Stimulated activated naive B cell treated with anti-CD40 and anti-IgM and Interleukin-4, amounts not matched to agents 10 μg/mL and 1 μg/mL and 100 μg/mL, for 72 hours (primary cell): ENCODE results near the gene LIPC.

ENCODE experiments used
- ATAC-seq, 2 donors: fragments of 150-1000 bp; cut with Tn5 transposase; replicated peaks; 2 replicates each; pipeline ENCODE4 v1.10.0; 2021; ENCODE audit warnings: moderate library complexity in 1 of 2
- DNase-seq: peaks from one replicate; pipeline ENCODE4 v3.0.0; 2021
- H3K27ac Mint-ChIP-seq: one replicate; pipeline ENCODE4 v1.8.0; 2022; ENCODE audit warnings: mild to moderate bottlenecking, mixed read lengths
- H3K27me3 Mint-ChIP-seq, 2 donors: one replicate each; pipeline ENCODE4 v1.8.0; 2022; ENCODE audit warnings: mixed read lengths in 2 of 2
- H3K36me3 Mint-ChIP-seq, 2 donors: one replicate each; pipeline ENCODE4 v1.8.0; 2022; ENCODE audit warnings: mixed read lengths in 2 of 2, mild to moderate bottlenecking in 1 of 2
- H3K4me1 Mint-ChIP-seq, 2 donors: one replicate each; pipeline ENCODE4 v1.8.0; 2022; ENCODE audit warnings: mixed read lengths in 2 of 2, mild to moderate bottlenecking in 1 of 2
- H3K4me3 Mint-ChIP-seq, 2 donors: one replicate each; pipeline ENCODE4 v1.8.0; 2022; ENCODE audit warnings: mild to moderate bottlenecking in 2 of 2, mixed read lengths in 2 of 2, moderate library complexity in 1 of 2
- H3K9me3 Mint-ChIP-seq, 2 donors: one replicate each; pipeline ENCODE4 v1.8.0; 2022; ENCODE audit warnings: mixed read lengths in 2 of 2, mild to moderate bottlenecking in 1 of 2

Gene LIPC

GRCh38 chr15:58462973-58463663, 31.3 kb downstream of the LIPC start:
- Mint-ChIP-seq H3K4me1 (peaks cover 11 to 20% of the 10 kb centered on the region in 2 donors), H3K36me3 (no peaks in the 10 kb centered on the region), H3K9me3 (no peaks in the 10 kb centered on the region), H3K4me3 (no peak overlapping the region), H3K27ac (no peak overlapping the region), H3K27me3 (peaks cover 11 to 24% of the 10 kb centered on the region in 2 donors)
- no peak for ATAC-seq
- no peak for DNase-seq

- H3K36me3 Mint-ChIP-seq, result no peaks in the 10 kb centered on the region
- no peak for DNase-seq
- peaks cover 5 to 12% of the 10 kb centered on the region in 2 donors for H3K4me1 Mint-ChIP-seq
- peaks cover 11 to 24% of the 10 kb centered on the region in 2 donors for H3K27me3 Mint-ChIP-seq
- H3K27ac Mint-ChIP-seq, result no peak overlapping the region
- no peaks in the 10 kb centered on the region for H3K9me3 Mint-ChIP-seq
- no peak for ATAC-seq
- no peak overlapping the region for H3K4me3 Mint-ChIP-seq
Measured at GRCh38 chr15:58463815-58464650, 32.2 kb downstream of the LIPC start.

- H3K27me3 Mint-ChIP-seq, result peaks cover 9 to 24% of the 10 kb centered on the region in 2 donors
- H3K4me1 Mint-ChIP-seq, result peaks cover 4 to 5% of the 10 kb centered on the region in 2 donors
- DNase-seq, result no peak
- H3K9me3 Mint-ChIP-seq, result no peaks in the 10 kb centered on the region
- H3K4me3 Mint-ChIP-seq, result no peak overlapping the region
- no peak for ATAC-seq
- no peak overlapping the region for H3K27ac Mint-ChIP-seq
- no peaks in the 10 kb centered on the region for H3K36me3 Mint-ChIP-seq
Measured at GRCh38 chr15:58465070-58465469, 33.3 kb downstream of the LIPC start.

- no peak for DNase-seq
Measured at GRCh38 chr15:58465866-58466517, 34.2 kb downstream of the LIPC start.

GRCh38 chr15:58466566-58466965, 34.8 kb downstream of the LIPC start:
- Mint-ChIP-seq H3K27me3 (peaks cover 0 to 18% of the 10 kb centered on the region in 2 donors), H3K36me3 (no peaks in the 10 kb centered on the region), H3K9me3 (no peaks in the 10 kb centered on the region), H3K4me3 (no peak overlapping the region), H3K4me1 (peaks cover 2 to 5% of the 10 kb centered on the region in 2 donors), H3K27ac (no peak overlapping the region)
- ATAC-seq (no peak), DNase-seq (no peak)

More at GRCh38 chr15:58465866-58466517, 34.2 kb downstream of the LIPC start:
- ATAC-seq, result peak in 1 of 2 donors; percentile 47
- no peak overlapping the region for H3K4me3 Mint-ChIP-seq
- peaks cover 0 to 19% of the 10 kb centered on the region in 2 donors for H3K27me3 Mint-ChIP-seq
- H3K9me3 Mint-ChIP-seq, result no peaks in the 10 kb centered on the region
- no peak overlapping the region for H3K27ac Mint-ChIP-seq
- peaks cover 2 to 5% of the 10 kb centered on the region in 2 donors for H3K4me1 Mint-ChIP-seq
- H3K36me3 Mint-ChIP-seq, result no peaks in the 10 kb centered on the region

- DNase-seq (no peak), ATAC-seq (no peak)
- H3K9me3 Mint-ChIP-seq, result no peaks in the 10 kb centered on the region
- peaks cover 2 to 5% of the 10 kb centered on the region in 2 donors for H3K4me1 Mint-ChIP-seq
- no peak overlapping the region for H3K4me3 Mint-ChIP-seq
- H3K36me3 Mint-ChIP-seq, result no peaks in the 10 kb centered on the region
- H3K27ac Mint-ChIP-seq, result no peak overlapping the region
- H3K27me3 Mint-ChIP-seq, result peaks cover 0 to 12% of the 10 kb centered on the region in 2 donors
Measured at GRCh38 chr15:58467121-58467721, 35.4 kb downstream of the LIPC start.

GRCh38 chr15:58467722-58468423, 36.1 kb downstream of the LIPC start:
- no peak overlapping the region for H3K4me3 Mint-ChIP-seq
- H3K27ac Mint-ChIP-seq, result no peak overlapping the region
- peaks cover 3 to 7% of the 10 kb centered on the region in 2 donors for H3K4me1 Mint-ChIP-seq
- peaks cover 0 to 12% of the 10 kb centered on the region in 2 donors for H3K27me3 Mint-ChIP-seq
- no peaks in the 10 kb centered on the region for H3K9me3 Mint-ChIP-seq
- no peak for ATAC-seq
- DNase-seq, result no peak
- no peaks in the 10 kb centered on the region for H3K36me3 Mint-ChIP-seq

GRCh38 chr15:58469432-58470353, 37.9 kb downstream of the LIPC start:
- Mint-ChIP-seq H3K4me1 (peaks cover 12 to 18% of the 10 kb centered on the region in 2 donors), H3K27me3 (peaks cover 0 to 16% of the 10 kb centered on the region in 2 donors), H3K9me3 (no peaks in the 10 kb centered on the region), H3K36me3 (no peaks in the 10 kb centered on the region), H3K4me3 (no peak overlapping the region), H3K27ac (no peak overlapping the region)
- no peak for DNase-seq
- ATAC-seq, result no peak

GRCh38 chr15:58471348-58471747, 39.6 kb downstream of the LIPC start:
- Mint-ChIP-seq H3K36me3 (no peaks in the 10 kb centered on the region), H3K9me3 (no peaks in the 10 kb centered on the region), H3K4me3 (no peak overlapping the region), H3K27me3 (peaks cover 0 to 17% of the 10 kb centered on the region in 2 donors), H3K27ac (no peak overlapping the region), H3K4me1 (peaks cover 21 to 27% of the 10 kb centered on the region in 2 donors)
- ATAC-seq (no peak), DNase-seq (no peak)

- Mint-ChIP-seq H3K27me3 (peaks cover 0 to 17% of the 10 kb centered on the region in 2 donors), H3K36me3 (no peaks in the 10 kb centered on the region), H3K4me1 (peaks cover 24 to 31% of the 10 kb centered on the region in 2 donors), H3K27ac (no peak overlapping the region), H3K4me3 (no peak overlapping the region), H3K9me3 (no peaks in the 10 kb centered on the region)
- no peak for DNase-seq
- ATAC-seq, result no peak
Measured at GRCh38 chr15:58472221-58472620, 40.4 kb downstream of the LIPC start.

GRCh38 chr15:58472821-58473581, 41.2 kb downstream of the LIPC start:
- no peak overlapping the region for H3K4me3 Mint-ChIP-seq
- no peaks in the 10 kb centered on the region for H3K9me3 Mint-ChIP-seq
- DNase-seq (no peak), ATAC-seq (no peak)
- H3K27ac Mint-ChIP-seq, result peak overlapping the region; percentile 79
- no peaks in the 10 kb centered on the region for H3K36me3 Mint-ChIP-seq
- H3K27me3 Mint-ChIP-seq, result peaks cover 0 to 12% of the 10 kb centered on the region in 2 donors
- peaks cover 25 to 33% of the 10 kb centered on the region in 2 donors for H3K4me1 Mint-ChIP-seq

GRCh38 chr15:58473724-58474123, 41.9 kb downstream of the LIPC start:
- DNase-seq, result no peak
- H3K27ac Mint-ChIP-seq, result no peak overlapping the region
- H3K36me3 Mint-ChIP-seq, result no peaks in the 10 kb centered on the region
- H3K4me1 Mint-ChIP-seq, result peaks cover 25 to 33% of the 10 kb centered on the region in 2 donors
- no peaks in the 10 kb centered on the region for H3K9me3 Mint-ChIP-seq
- H3K4me3 Mint-ChIP-seq, result no peak overlapping the region
- H3K27me3 Mint-ChIP-seq, result peaks cover 0 to 12% of the 10 kb centered on the region in 2 donors
- ATAC-seq, result peak; percentile 35 to 62
